Testis (tissue), 2 donors: ENCODE data around the gene DKK1.

ENCODE experiments used
- POLR2A ChIP-seq: fragments of 450-650 bp; IDR thresholded peaks from one replicate; pipeline ENCODE4 v1.6.1; 2017; ENCODE audit warnings: antibody characterized with exemption, mild to moderate bottlenecking, moderate library complexity
- TF ChIP-seq, protein P1 (sequence below), 3 experiments: fragments of 450-650 bp in 2 of 3; fragments of 200-600 bp in 1 of 3; sonication (generic) in 1 of 3; IDR thresholded peaks; one replicate each; pipeline ENCODE4 v1.5.1; 2016 to 2019; ENCODE audit warnings: antibody characterized with exemption in 3 of 3, mild to moderate bottlenecking in 2 of 3, moderate library complexity in 1 of 3

DNA sequence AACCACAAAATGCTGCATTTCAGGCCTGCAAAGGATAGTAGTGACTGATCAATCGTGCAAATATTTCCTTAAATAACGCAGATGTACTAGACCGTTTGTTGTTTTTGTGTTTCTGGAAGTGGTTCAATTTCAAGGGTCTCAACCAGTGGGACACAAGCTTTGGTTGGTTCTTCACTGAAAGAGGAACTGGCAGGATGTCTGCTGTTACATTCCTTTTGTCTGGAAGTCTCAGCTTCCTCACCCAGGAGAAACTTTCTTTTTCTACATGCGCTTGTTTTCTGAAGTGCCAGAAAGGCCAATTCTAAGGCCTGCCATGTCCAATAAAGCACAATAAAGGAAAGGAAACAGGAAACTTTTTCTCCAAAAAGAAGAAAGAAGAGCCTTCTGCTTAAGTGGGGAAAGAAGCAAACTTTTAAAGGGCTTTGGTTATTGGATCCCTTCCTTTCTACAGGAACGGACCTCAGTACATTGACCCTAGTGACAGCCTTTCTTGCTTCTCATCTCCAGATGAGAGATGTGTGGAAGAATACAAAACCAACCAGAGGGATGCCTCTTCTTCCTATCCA is 4.1 kb downstream of the DKK1 start:
- TF ChIP-seq, protein P1, sequence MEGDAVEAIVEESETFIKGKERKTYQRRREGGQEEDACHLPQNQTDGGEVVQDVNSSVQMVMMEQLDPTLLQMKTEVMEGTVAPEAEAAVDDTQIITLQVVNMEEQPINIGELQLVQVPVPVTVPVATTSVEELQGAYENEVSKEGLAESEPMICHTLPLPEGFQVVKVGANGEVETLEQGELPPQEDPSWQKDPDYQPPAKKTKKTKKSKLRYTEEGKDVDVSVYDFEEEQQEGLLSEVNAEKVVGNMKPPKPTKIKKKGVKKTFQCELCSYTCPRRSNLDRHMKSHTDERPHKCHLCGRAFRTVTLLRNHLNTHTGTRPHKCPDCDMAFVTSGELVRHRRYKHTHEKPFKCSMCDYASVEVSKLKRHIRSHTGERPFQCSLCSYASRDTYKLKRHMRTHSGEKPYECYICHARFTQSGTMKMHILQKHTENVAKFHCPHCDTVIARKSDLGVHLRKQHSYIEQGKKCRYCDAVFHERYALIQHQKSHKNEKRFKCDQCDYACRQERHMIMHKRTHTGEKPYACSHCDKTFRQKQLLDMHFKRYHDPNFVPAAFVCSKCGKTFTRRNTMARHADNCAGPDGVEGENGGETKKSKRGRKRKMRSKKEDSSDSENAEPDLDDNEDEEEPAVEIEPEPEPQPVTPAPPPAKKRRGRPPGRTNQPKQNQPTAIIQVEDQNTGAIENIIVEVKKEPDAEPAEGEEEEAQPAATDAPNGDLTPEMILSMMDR (IDR thresholded peaks at IDR 0.05) = no peak
- no peak for TF ChIP-seq POLR2A
